Measurements from ENCODE around the gene BTBD16.

DNA sequence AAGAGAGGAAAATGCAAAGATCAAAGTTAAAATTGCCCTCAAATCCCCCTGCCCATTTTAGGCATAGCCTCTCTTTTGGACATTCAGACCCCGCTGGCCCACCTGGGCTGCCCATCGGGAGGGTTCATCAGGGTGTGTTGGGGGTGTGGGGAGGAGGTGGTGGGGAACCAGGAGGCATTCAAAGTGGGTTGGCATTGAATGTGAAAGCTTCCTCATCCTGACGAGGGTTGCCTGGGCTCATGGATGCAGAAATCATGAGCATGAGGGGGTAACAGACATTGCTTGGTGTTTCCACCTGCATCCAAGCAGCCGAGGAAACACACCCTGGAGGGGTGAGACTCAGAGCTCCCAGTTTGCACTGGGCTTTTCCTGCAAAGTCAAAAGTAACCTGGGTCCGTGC, 20.6 kb downstream of the BTBD16 start:
- TF ChIP-seq, protein P1, sequence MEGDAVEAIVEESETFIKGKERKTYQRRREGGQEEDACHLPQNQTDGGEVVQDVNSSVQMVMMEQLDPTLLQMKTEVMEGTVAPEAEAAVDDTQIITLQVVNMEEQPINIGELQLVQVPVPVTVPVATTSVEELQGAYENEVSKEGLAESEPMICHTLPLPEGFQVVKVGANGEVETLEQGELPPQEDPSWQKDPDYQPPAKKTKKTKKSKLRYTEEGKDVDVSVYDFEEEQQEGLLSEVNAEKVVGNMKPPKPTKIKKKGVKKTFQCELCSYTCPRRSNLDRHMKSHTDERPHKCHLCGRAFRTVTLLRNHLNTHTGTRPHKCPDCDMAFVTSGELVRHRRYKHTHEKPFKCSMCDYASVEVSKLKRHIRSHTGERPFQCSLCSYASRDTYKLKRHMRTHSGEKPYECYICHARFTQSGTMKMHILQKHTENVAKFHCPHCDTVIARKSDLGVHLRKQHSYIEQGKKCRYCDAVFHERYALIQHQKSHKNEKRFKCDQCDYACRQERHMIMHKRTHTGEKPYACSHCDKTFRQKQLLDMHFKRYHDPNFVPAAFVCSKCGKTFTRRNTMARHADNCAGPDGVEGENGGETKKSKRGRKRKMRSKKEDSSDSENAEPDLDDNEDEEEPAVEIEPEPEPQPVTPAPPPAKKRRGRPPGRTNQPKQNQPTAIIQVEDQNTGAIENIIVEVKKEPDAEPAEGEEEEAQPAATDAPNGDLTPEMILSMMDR (CRISPR knock-in tag; IDR thresholded peaks at IDR 0.05) = no peak
- no peak for TF ChIP-seq SUZ12 (IDR thresholded peaks at IDR 0.05; ENCODE audit: low read depth, low read length)
- TF ChIP-seq, protein P2, sequence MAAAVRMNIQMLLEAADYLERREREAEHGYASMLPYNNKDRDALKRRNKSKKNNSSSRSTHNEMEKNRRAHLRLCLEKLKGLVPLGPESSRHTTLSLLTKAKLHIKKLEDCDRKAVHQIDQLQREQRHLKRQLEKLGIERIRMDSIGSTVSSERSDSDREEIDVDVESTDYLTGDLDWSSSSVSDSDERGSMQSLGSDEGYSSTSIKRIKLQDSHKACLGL (CRISPR knock-in tag; IDR thresholded peaks at IDR 0.05) = no peak
- TF ChIP-seq ZNF24 (IDR thresholded peaks at IDR 0.05) = no peak
- TF ChIP-seq TCF7L2 (IDR thresholded peaks at IDR 0.05; ENCODE audit: low read depth, low read length) = no peak
- TF ChIP-seq CEBPB (IDR thresholded peaks at IDR 0.05; ENCODE audit: borderline replicate concordance, low read depth, low read length) = no peak
- no peak for TF ChIP-seq POLR2A (IDR thresholded peaks at IDR 0.05; ENCODE audit: insufficient read depth in 1 of 2, low read depth in 2 of 2, low read length in 2 of 2)
- no peak for TF ChIP-seq PAWR (CRISPR knock-in tag; IDR thresholded peaks at IDR 0.05; ENCODE audit: borderline replicate concordance)
- TF ChIP-seq DNMT3B (CRISPR knock-in tag; conservative IDR thresholded peaks at IDR 0.05) = no peak
- TF ChIP-seq EP300 (IDR thresholded peaks at IDR 0.05; ENCODE audit: low read depth in 2 of 2, low read length in 2 of 2) = no peak
- no peak for TF ChIP-seq EP300 (CRISPR knock-in tag; IDR thresholded peaks at IDR 0.05; ENCODE audit: borderline replicate concordance)
- TF ChIP-seq EZH2 (conservative IDR thresholded peaks at IDR 0.05; ENCODE audit: low read depth, low read length) = no peak
- TF ChIP-seq ETV5 (CRISPR knock-in tag; IDR thresholded peaks at IDR 0.05; ENCODE audit: borderline replicate concordance) = no peak

All from HepG2 (cell line).